VCaP (cell line): Measurements from ENCODE around the gene MRC1.

Source experiments
- H3K27ac ChIP-seq: fragments of 450-650 bp; 2 replicates; pipeline ENCODE4 v1.5.1; 2017
- TF ChIP-seq, protein P1 (sequence below): fragments of 450-650 bp; conservative IDR thresholded peaks from 2 replicates; pipeline ENCODE4 v1.5.1; 2017; ENCODE audit warnings: mild to moderate bottlenecking, moderate library complexity

Gene MRC1

DNA sequence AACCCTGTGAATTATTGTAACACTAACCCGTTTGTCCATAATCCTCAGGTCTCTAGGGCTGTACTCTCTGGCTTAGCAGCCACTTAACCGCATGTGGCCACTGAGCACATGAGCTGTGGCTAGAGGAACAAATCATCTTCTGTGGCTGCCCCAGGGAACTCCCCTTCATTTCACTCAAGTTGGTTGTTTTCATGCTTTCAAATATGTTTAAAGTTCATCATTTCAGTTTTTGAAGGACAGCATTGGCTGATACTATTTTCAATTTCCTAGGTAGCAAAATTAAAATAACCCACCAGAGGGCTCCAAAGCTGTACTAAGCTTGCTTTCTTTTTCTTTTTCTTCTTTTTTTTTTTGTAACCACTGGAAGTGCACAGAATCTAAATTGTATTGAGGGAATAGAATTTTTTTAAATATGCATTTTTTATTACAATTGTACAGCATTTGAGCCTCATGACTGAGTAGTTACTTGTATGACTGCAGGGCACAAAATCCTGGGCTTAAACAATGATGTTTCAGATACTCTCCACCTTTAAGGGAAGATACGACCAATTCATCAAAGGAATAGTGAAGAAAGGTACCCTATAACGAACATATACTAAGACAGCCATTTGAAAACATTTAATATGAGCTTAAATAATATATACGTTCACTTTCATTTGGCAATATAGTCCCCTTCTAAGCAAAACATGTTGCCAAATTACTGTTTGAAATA is 38.6 kb downstream of the MRC1 start:
- no peak overlapping the region for H3K27ac ChIP-seq
- TF ChIP-seq, protein P1, sequence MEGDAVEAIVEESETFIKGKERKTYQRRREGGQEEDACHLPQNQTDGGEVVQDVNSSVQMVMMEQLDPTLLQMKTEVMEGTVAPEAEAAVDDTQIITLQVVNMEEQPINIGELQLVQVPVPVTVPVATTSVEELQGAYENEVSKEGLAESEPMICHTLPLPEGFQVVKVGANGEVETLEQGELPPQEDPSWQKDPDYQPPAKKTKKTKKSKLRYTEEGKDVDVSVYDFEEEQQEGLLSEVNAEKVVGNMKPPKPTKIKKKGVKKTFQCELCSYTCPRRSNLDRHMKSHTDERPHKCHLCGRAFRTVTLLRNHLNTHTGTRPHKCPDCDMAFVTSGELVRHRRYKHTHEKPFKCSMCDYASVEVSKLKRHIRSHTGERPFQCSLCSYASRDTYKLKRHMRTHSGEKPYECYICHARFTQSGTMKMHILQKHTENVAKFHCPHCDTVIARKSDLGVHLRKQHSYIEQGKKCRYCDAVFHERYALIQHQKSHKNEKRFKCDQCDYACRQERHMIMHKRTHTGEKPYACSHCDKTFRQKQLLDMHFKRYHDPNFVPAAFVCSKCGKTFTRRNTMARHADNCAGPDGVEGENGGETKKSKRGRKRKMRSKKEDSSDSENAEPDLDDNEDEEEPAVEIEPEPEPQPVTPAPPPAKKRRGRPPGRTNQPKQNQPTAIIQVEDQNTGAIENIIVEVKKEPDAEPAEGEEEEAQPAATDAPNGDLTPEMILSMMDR: peak; percentile 81

DNA sequence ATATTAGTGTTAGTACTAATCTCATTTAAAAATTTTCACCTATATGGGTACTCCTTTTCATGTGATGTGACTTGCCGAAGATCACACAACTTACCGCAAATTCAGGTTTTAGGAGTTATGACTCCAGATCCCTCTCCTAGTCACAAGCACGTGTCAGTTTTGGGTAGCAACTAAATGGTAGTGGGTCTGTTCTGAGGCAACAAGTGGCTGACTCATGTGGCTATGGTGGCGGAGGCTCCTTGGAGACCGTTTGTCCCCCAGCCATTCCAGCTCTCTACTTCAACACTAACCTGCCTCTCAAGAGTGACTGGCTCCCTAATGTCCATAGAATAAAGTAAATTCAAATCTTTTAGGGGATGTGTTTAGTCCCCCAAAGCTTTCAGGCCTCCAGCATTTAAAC is 39.5 kb downstream of the MRC1 start:
- no peak overlapping the region for H3K27ac ChIP-seq
- TF ChIP-seq, protein P1: no peak

DNA sequence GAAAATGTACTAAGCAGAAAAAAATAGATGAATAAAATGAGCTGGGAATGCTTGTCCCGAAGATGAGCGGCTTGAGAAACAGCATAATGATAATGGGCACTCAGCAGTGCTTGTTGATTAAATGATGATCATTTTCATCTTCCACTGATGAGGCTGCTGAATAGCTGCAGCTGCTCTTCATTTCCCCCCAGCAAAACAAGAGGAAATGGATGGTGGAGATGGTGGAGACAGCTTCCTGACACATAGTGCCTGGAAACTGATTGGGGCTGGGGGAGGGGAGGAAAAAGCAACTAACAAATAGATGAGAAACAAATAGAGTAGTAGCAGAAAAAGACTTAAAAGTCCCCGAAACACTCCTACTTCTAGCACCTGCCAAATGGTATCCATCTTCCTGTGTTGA is 41.4 kb downstream of the MRC1 start:
- H3K27ac ChIP-seq: no peak overlapping the region
- TF ChIP-seq, protein P1: no peak

DNA sequence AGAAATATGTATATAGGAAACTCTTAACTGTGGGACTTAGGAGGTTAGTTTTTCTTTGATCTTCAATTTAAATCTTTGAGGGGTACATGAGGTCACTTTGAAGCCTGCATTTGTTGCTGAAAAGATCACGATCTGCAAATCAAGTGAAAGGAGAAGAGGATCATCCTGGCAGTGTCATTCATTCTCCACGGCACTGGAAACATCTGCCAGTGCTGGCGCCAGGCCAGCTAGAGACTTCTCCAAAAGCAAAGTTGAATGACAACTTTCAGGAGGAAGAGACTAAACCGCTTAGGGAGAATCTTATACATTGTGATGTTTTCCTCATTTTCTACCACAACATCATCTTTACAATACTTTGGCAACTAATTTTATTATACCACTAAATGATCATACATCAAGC is 42.5 kb downstream of the MRC1 start:
- H3K27ac ChIP-seq: no peak overlapping the region
- TF ChIP-seq, protein P1: no peak

DNA sequence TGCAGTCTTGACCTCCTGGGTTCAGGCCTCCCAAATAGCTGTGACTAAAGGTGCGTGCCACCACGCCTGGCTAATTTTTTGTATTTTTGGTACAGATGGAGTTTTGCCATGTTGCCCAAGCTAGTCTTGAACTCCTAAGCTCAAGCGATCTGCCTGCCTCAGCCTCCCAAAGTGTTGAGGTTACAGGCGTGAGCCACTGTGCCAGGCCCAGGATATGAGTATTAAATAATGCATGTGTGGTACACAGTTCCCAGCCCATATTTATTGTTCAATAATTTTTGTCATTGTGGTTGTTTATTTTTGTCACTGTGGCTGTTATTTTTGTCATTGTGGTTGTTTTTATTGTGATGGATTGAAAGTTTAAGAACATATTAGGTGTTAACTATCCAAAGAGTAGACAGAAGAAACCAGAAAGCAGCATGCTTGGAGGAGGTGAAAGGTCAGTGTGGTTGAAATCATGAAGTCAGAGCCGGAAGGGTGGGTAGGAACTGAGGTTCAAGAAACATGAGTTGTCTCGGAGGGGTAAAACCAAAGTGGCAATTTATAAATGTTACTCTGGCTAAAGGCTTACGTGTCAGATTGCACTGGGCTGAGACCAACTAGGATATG is 45.0 kb downstream of the MRC1 start:
- H3K27ac ChIP-seq: no peak overlapping the region
- TF ChIP-seq, protein P1: no peak

DNA sequence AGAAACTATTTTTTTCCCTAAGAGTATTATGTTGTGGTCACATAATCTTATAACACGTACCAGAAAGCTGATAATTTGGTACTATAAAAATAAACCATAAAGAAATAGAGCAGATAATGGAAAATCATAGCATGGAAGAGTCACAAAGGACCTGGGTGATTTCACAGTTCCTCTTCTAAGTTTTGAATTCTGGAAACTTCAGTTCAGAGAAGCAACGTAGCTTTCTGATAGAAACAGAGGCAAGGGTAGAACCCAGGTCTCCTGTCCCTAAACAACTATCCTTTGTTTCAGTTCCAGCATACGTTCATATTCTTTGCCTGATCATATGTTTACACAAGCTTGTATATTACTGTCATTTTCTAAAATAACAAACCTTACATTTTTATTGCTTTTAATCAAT is 47.9 kb downstream of the MRC1 start:
- H3K27ac ChIP-seq: no peak overlapping the region

DNA sequence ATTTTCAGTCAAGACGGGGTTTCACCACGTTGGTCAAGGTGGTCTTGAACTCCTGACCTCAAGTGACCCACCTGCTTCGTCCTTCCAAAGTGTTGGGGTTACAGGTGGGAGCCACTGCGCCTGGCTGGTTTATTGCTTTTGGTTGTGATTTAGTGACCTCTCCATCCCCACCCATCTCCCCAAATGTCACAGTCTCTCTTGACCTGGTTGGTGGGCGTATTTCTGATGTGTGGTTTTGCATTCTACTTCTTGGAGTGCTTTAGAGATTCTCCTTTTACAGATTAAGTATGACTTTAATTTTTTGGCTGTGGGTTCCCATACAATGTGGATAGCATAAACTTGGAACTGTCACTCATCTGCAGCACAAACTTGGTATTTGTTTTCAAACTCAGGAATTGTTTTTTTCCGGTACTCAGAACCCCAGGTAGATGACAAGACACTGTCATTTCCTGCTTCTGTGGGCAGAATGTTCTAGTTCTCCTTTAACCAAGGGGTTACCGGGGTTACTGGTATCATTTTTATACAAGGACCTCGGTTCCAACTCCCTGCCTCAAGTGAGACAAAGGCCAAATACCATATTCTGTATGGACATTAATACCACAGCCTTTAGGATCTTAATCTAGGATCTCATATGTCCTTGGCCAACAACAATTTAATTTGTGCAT is 50.5 kb downstream of the MRC1 start:
- TF ChIP-seq, protein P1: no peak
- H3K27ac ChIP-seq: no peak overlapping the region

More for the DNA sequence above, 47.9 kb downstream of the MRC1 start:
- TF ChIP-seq, protein P1: no peak
